Measurements from ENCODE around the gene JAK2.

Gene JAK2

DNA sequence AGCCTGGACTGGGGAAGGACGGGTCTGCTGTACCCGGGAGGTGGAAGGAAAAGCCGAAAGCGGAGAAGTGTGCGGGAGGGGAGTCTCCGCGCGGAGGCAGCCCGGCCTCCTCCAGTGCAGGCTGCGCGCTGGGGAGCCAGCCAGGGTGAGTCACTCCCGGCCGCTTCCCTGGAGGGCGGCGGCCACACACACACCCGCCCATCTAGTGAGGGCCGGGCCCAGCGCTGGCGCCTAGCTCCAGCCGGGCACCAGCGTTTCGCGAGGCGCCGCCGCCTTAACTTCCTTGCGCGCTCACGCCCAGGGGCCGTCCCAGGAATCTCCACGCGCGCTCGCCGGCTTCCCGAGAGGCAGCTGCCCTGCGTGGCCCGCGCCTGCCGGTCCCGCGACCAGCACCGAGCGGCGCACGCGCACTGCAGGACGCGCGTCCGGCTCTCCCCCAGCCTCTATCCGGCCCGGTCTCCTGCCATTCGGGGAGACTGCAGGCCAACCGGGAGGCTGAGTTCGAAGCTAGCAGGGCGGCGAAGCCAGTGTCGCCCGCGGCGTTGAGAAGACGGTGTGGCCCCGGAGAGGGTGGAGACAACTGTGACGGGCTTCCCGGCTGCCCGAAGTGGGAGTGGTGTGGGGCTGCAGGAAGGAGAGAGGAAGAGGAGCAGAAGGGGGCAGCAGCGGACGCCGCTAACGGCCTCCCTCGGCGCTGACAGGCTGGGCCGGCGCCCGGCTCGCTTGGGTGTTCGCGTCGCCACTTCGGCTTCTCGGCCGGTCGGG lies at the start of gene JAK2:
Gene JAK2, plus strand, starts transcription at position 652 of the 765 bp plus-strand sequence. CDS start 36,716 bp downstream, outside the sequence.
- intact Hi-C loops (cut with DNase I; ENCODE audit: low total_unique reads), result loop anchor here (5.0 kb wide), 3 partner anchors 128 to 223 kb away; partner anchors contain the start of gene RCL1

GRCh38 chr9:4936277-4936676 lies 48.8 kb upstream of the JAK2 start:
- TF ChIP-seq CTCF (IDR thresholded peaks at IDR 0.05), result no peak
- no peak for DNase-seq
- Histone ChIP-seq H3K4me1 (peaks cover 0 to 73% (median 37%) of the 10 kb centered on the region in 4 donors), H3K9me3 (no peaks in the 10 kb centered on the region), H3K27me3 (no peaks in the 10 kb centered on the region), H3K4me3 (no peak overlapping the region), H3K36me3 (no peaks in the 10 kb centered on the region), H3K27ac (peak overlapping the region; percentile 8 to 28)
- intact Hi-C loops (cut with DNase I; ENCODE audit: low total_unique reads), result no loop called here

More for the DNA sequence above, at the start of gene JAK2:
- no peaks in the 10 kb centered on the region for H3K27me3 ChIP-seq
- peaks cover 0 to 6% (median 0%) of the 10 kb centered on the region in 3 donors for H3K36me3 ChIP-seq
- H3K4me1 ChIP-seq, result peaks cover 0 to 61% (median 24%) of the 10 kb centered on the region in 4 donors
- H3K27ac ChIP-seq, result peak within 1 kb of the TSS; percentile 94 to 99
- DNase-seq, result peak; percentile 93 to 97
- H3K9me3 ChIP-seq, result no peaks in the 10 kb centered on the region
- H3K4me3 ChIP-seq, result peak within 1 kb of the TSS; percentile 78 to 97
- TF ChIP-seq CTCF (IDR thresholded peaks at IDR 0.05), result peak in 1 of 2 experiments; percentile 40

GRCh38 chr9:4936823-4937222 lies 48.2 kb upstream of the JAK2 start:
- Histone ChIP-seq H3K36me3 (no peaks in the 10 kb centered on the region), H3K27ac (peak overlapping the region; percentile 10 to 28), H3K4me3 (no peak overlapping the region), H3K27me3 (no peaks in the 10 kb centered on the region), H3K9me3 (no peaks in the 10 kb centered on the region), H3K4me1 (peaks cover 0 to 77% (median 39%) of the 10 kb centered on the region in 4 donors)
- DNase-seq, result no peak
- TF ChIP-seq CTCF (IDR thresholded peaks at IDR 0.05), result no peak
- intact Hi-C loops (cut with DNase I; ENCODE audit: low total_unique reads), result no loop called here

- Histone ChIP-seq H3K27me3 (no peaks in the 10 kb centered on the region), H3K9me3 (no peaks in the 10 kb centered on the region), H3K4me1 (peaks cover 0 to 78% (median 39%) of the 10 kb centered on the region in 4 donors), H3K27ac (peak overlapping the region in 1 of 2 donors; percentile 10), H3K36me3 (no peaks in the 10 kb centered on the region), H3K4me3 (no peak overlapping the region)
- intact Hi-C loops (cut with DNase I; ENCODE audit: low total_unique reads), result no loop called here
- TF ChIP-seq CTCF (IDR thresholded peaks at IDR 0.05), result no peak
- DNase-seq, result no peak
Measured at GRCh38 chr9:4937446-4937845, 47.6 kb upstream of the JAK2 start.

DNA sequence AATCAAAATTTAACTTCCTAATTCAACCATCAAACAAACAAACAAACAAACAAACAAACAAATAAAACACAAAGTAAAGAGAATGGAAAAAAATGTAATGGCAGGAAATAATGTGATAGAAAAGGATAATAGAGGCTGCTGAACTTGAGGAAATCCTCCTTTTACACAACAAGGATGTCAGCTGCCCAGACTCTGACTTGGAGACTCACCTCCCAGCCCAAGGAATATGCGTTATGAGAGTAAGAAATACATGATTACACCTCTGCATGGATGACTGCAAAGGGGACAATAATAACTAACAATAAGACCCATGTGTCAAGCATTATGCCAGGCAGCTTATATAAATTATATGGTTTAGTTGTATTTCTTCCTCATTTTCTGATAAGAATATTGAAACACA lies 46.6 kb upstream of the JAK2 start:
- Histone ChIP-seq H3K4me3 (no peak overlapping the region), H3K27ac (peak overlapping the region; percentile 55 to 63), H3K4me1 (peaks cover 0 to 78% (median 33%) of the 10 kb centered on the region in 4 donors), H3K27me3 (no peaks in the 10 kb centered on the region), H3K36me3 (no peaks in the 10 kb centered on the region), H3K9me3 (no peaks in the 10 kb centered on the region)
- DNase-seq, result no peak
- no peak for TF ChIP-seq CTCF (IDR thresholded peaks at IDR 0.05)
- intact Hi-C loops (cut with DNase I; ENCODE audit: low total_unique reads), result no loop called here
